Kidney capillary endothelial cell (primary cell): ENCODE data around the gene AEN.

Experiments
- DNase-seq: peaks from one replicate; pipeline ENCODE4 v3.0.0-alpha.2; 2018; ENCODE audit warnings: low spot score

The AEN gene, protein sequence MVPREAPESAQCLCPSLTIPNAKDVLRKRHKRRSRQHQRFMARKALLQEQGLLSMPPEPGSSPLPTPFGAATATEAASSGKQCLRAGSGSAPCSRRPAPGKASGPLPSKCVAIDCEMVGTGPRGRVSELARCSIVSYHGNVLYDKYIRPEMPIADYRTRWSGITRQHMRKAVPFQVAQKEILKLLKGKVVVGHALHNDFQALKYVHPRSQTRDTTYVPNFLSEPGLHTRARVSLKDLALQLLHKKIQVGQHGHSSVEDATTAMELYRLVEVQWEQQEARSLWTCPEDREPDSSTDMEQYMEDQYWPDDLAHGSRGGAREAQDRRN

DNA sequence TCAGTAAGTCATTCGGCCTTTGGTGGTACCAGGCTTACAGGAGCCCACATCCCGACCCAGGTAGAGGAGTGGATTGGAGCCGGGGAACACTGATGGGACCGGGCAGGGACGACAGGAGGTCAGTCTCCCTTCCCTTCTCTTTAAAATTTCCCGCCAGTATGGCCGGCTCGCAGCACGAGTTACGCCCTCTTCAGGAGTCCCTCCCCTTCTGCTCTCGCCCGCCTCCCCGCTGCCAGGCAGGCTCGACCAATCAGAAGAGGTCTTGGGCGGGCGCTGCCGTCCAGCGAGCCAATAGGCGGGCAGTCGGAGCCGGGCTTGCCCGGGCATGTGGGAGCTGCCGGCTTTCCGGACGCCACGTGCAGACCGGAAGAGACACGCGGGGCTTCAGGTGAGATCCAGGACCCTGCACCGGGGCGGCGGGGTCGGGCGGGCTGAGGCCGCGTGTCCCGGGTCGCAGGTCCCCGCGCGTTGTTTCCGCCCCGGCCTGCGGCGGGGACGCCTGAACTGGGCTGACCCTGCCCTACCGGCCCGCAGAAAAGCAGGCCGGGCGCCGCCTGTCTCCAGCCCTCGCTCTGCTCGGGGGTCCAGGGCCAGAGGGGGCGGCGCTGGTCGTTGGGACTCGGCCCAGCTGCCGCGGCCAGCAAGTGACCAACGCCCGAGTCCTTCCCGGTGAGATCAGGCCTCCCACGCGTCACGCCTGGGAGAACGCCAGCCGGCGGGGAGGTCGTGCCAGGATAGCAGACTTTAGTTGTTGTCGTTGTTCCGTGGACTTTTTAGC lies at the start of gene AEN:
Gene AEN (plus strand): TSS at position 346 of the 778 bp plus-strand sequence. CDS start 4,870 bp downstream, outside the sequence.
- peak; percentile 94 for DNase-seq

DNA sequence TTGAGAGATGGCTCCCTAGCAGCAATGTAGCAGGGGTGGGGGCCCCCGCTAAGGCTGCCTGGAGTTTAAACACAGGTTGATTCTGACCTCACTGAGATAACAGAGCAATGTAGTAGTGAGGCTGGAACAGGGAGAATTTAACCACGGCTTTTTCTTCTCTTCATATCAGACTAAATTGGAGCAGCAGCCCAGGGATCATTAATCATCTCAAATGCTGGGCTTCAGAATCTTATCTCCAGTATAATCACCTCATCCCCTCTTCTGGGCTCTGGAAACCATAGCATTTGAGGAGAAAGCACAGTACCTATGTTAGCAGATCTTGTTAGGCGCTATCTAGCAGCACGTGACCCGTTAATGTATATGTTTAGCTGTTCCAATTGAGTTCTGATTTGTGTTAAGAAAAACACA lies 49.3 kb upstream of the AEN start:
- no peak for DNase-seq

DNA sequence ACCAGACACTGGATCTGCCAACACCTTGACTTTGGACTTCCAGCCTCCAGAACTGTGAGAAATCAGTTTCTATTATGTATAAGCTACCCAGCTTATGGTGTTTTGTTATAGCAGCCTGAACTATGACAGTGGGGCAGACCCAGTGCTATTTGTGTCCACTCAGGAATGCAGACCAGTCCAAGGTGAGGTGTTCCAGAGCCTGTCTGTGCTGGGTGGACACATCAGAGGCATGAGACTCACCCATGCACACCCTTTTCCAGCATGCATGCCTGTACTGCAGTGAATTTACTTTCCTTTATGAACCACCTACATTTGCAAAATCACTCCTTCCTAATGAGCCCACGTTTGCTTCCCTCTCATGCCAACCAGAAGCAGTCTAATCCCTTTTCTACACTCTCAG lies 47.1 kb upstream of the AEN start:
- DNase-seq = no peak

- no peak for DNase-seq
Observed at GRCh38 chr15:88574655-88575054, 46.5 kb upstream of the AEN start.

DNA sequence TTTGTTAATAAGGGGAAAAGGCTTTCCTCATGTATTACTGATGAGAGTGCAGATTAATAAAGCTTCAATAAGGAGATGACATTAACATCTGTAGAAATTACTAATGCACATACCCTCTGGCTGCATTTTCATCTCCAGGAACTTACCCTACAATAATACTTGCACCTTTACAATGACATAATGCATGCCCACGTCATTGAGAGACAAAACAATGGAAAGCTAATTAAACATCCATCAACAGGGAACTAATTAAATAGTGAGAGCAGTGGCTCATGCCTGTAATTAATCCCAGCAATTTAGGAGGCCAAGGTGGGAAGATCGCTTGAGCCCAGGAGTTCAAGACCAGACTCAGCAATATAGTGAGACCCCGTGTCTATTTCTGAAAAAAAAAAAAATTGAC lies 41.8 kb upstream of the AEN start:
- DNase-seq = no peak

DNA sequence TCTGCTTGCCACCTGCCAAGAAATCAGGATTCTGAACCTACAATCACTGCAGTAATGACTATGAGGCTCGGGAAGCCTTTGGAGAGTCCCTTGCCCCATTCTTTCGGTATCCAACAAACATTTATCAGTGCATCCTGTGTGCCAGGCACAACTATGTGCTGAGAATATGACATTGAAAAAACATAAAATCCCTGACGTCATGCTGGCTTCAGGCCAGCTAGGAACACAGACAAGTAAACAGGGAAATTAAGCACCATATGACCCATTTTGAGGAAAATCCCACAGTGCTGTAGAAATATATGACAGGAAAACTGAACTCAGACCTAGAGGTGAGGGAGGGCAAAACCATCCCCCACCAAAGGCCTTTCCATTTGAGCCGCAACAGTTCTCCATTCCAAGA lies 40.6 kb upstream of the AEN start:
- DNase-seq = no peak

DNA sequence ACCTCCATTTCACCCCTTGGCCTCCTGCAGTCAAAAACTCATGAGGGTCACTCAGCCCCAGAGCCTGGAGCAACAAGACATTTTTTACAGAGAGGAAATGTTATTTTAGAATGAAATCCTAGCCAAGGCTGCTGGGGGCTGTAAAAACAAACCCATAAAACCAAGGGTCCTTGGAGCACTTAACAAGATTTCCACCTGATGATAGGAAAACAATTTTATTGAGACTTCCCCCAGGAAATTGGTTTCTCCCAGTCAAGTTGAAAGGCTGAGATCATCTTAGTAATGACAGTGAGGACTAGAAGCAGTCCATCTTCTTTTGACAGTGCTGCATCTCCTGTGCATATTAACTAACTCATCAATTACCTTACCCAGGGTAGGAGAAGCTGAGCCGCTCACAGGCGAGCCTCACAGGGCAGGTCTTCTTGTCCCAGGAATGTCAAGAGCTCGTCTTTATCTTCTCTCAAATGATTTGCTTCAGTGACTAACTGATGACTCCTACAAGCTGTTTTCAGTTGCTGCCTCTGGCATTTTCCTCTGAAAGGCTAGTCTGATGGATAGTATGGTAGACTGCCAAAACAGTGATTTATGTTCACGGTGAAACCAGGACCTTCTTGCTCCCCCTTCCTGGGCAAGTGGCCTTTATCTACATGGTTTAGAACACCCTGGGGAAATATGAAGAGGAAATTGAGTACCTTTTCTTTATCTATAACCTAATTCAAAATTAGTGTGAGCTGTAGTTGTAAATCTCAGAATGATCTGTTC lies 34.6 kb upstream of the AEN start:
- DNase-seq = no peak

DNA sequence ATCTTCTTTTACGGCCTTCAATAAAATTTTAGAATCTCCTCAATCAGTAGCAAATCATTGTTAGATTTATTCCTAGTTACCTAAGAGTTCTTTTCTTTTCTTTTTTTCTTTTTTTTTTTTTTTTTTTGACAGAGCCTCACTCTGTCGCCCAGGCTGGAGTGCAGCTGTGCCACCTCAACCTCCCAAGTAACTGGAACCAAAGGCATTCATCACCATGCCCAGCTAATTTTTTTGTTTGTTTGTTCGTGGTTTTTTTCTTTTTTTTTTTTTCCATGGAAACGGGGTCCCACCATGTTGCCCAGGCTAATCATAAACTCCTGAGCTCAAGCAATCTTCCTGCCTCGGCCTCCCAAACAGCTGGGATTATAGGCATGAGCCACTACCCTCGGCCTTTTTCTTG lies 30.4 kb upstream of the AEN start:
- DNase-seq = no peak

DNA sequence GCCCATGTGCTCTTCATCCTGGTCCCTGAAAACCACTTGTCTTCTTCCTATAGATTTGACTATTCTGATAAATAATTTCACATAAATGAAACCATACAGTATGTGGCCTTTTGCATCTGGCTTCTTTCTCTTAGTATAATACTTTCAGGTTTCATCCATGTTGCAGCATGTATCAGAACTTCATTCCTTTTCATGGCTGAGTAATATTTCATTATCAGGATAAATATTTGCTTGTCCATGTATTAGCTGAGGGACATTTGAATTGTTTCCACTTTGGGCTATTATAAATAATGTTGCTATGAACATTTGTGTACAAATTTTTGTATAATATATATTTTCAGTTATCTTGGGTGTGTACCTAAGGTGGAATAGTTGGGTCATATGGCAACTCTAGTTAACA lies 29.8 kb upstream of the AEN start:
- no peak for DNase-seq

GRCh38 chr15:88603885-88604284 lies 17.3 kb upstream of the AEN start:
- DNase-seq = no peak

- no peak for DNase-seq
Observed at GRCh38 chr15:88604381-88605188, 16.6 kb upstream of the AEN start.

DNA sequence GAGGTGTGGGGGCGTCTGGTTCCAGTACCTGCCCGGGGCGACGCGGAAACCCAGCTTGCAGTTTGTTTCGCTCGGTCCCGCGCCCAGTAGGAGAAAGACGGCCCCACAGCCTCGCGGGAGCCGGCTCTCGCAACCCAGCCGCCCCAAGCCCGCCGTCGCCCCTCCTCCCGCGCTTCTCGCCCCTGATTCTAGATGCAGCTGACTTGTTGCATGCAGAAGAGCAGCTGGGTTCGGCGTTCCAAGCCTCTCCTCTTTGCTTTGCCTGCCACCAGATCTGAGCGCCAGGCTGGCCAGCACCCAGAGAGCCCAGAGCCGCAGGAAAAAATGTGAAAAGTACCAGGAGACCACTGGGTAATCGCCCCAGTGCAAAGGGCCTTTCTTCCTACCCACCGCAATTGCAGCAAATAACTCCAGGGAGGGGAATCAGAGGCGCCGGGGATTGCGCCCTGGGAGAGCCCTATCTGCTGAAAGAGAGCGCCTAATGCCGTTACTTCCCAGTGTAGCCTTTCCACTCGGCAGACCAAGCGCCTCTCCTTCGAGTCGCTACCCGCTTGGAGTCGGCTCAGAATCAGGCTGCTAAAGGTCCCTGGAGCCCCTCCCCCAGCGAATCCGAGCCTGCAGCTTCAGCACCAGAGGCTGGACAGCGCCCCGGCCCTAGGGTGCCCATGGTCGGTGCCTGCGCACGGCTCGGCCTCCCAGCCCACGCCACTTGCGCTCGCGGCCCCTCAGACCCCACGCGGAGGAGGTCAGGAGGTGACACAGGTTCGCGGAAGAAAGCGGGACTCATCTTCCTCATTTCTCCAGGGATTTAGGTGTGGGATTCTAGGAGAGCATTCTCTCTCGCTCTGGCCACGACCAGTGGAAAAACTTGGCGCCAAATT lies 15.7 kb upstream of the AEN start:
- no peak for DNase-seq

GRCh38 chr15:88606070-88606794 lies 14.9 kb upstream of the AEN start:
- no peak for DNase-seq

- DNase-seq = no peak
Observed at GRCh38 chr15:88607951-88608350, 13.2 kb upstream of the AEN start.

DNA sequence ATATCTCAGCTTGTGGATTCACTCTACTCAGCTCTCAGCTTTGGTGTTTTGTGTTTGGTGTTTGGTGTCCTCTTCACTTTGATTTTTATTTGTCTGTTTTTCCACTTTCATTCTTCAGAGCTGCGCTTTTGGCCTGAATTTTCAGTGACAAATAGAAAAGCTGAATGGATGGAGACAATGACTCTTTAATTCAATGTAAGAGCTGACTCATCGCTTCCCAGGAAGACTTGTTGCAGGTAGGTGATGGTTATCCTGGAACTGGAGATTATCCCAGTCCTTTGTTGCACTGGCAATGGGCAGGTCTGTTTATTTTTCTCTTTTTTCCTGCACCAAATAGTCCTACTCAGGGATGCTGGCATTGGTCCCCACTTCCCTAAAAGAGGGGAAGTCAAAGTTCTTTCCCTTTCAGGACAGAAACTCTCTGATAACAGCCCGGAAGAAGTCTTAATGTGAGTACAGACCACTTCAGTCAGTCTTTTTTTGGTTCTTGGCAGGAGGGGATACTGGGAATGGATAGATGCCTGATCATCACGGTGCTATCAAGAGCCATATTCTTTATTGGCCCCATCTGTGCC lies 12.4 kb upstream of the AEN start:
- DNase-seq = no peak

GRCh38 chr15:88609344-88610090 lies 11.6 kb upstream of the AEN start:
- no peak for DNase-seq

DNA sequence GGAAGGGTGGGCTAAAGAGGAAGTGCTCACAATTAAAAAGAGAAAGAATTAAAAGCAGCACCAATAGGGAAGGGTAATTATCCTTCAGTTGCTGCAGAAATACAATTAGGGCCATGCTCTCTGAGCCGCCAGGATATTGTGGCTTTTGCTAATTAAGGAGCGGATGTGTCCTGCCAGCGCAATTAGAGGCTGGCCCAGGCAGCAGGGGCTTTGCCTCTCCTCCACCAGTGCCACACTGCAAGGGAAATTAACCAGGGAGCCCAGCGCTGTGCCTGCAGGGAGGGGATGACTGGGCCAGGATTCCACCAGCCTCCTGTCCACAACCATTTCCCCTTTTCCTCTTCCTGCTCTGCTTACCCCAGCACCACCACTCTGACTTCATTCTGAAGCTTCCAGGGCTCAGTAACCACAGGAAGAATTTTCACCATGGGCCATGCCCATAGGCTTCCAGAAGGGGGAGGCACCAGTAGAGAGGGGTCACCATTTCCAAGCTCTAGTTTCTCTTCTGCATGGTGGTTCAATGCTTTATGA lies 10.4 kb upstream of the AEN start:
- no peak for DNase-seq

DNA sequence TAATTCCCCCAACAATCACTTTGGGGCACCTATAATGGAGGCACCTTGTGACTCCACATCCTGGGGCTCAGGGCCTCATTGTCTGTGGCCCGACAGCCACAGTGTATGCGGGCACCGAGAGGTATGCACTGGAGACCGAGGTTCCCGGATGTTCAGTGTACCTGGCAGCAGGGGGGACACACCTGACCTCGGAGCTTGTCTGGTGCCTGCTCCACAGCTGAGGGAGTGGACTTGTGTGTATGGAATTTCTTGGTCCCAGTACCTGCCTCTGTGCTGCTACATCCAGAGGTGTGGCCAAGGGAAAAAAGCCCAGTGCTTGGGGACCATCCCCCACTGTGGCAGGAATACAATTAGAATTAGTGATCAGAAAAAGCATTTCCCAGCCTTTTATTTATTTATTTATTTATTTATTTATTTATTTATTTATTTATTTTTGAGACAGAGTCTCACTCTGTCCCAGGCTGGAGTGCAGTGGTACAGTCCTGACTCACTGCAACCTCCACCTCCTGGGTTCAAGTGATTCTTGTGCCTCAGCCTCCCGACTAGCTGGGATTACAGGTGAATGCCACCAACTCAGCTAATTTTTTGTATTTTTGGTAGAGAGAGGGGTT lies 8.8 kb upstream of the AEN start:
- no peak for DNase-seq
